ENCODE results near the gene CHCHD1.

DNA sequence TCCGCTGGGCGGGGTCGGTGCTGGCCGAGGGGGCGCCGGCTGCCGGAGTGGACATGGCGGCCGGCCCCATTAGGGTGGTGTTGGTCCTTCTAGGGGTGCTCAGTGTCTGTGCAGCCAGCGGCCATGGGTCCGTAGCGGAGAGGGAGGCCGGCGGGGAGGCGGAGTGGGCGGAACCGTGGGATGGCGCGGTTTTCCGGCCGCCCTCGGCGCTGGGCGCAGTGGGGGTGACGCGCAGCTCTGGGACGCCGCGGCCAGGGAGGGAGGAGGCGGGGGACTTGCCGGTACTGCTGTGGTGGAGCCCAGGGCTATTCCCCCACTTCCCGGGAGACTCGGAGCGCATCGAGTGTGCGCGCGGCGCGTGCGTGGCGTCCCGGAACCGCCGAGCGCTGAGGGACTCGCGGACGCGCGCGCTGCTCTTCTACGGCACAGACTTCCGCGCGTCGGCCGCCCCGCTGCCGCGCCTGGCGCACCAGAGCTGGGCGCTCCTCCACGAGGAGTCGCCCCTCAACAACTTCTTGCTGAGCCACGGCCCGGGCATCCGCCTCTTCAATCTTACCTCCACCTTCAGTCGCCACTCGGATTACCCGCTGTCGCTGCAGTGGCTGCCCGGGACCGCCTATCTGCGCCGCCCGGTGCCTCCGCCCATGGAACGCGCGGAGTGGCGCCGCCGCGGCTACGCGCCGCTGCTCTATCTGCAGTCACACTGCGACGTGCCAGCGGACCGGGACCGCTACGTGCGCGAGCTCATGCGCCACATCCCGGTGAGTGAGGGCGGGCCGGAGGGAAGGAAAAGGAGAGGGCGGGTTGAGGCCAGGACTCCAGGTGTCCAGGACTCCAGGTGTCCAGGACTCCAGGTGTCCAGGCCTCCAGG, 9.3 kb upstream of the CHCHD1 start:
- TF ChIP-seq, protein P1, sequence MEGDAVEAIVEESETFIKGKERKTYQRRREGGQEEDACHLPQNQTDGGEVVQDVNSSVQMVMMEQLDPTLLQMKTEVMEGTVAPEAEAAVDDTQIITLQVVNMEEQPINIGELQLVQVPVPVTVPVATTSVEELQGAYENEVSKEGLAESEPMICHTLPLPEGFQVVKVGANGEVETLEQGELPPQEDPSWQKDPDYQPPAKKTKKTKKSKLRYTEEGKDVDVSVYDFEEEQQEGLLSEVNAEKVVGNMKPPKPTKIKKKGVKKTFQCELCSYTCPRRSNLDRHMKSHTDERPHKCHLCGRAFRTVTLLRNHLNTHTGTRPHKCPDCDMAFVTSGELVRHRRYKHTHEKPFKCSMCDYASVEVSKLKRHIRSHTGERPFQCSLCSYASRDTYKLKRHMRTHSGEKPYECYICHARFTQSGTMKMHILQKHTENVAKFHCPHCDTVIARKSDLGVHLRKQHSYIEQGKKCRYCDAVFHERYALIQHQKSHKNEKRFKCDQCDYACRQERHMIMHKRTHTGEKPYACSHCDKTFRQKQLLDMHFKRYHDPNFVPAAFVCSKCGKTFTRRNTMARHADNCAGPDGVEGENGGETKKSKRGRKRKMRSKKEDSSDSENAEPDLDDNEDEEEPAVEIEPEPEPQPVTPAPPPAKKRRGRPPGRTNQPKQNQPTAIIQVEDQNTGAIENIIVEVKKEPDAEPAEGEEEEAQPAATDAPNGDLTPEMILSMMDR (conservative IDR thresholded peaks at IDR 0.05; ENCODE audit: low read depth, low read length): peak; percentile 53
- TF ChIP-seq EZH2 (IDR thresholded peaks at IDR 0.05; ENCODE audit: low read length, unreplicated experiment): no peak

Measured in PC-3 (cell line).